DMS79 (cell line): ENCODE measurements around the gene CEACAM18.
"Not testable (repeated sequence)": the region's sequence is repeated elsewhere in the genome, so short reads cannot be mapped to it uniquely, and the experiment has no call there.

Experiments
- DNase-seq: peaks from one replicate; lab custom pipeline; 2025; lab: John Stamatoyannopoulos, UW

The CEACAM18 gene

GRCh38 chr19:51461723-51462161, 16.6 kb upstream of the CEACAM18 start:
- DNase-seq, result no peak

GRCh38 chr19:51462276-51462675, 16.1 kb upstream of the CEACAM18 start:
- DNase-seq, result no peak

GRCh38 chr19:51462681-51463080, 15.7 kb upstream of the CEACAM18 start:
- no peak for DNase-seq

- not testable (repeated sequence) for DNase-seq
Measured at GRCh38 chr19:51463976-51464581, 14.3 kb upstream of the CEACAM18 start.

GRCh38 chr19:51466723-51467122, 11.6 kb upstream of the CEACAM18 start:
- DNase-seq, result no peak

GRCh38 chr19:51467864-51468544, 10.3 kb upstream of the CEACAM18 start:
- no peak for DNase-seq

- no peak for DNase-seq
Measured at GRCh38 chr19:51468545-51468920, 9.8 kb upstream of the CEACAM18 start.

- no peak for DNase-seq
Measured at GRCh38 chr19:51469162-51469561, 9.2 kb upstream of the CEACAM18 start.

GRCh38 chr19:51469629-51470028, 8.7 kb upstream of the CEACAM18 start:
- no peak for DNase-seq

GRCh38 chr19:51470966-51471365, 7.4 kb upstream of the CEACAM18 start:
- DNase-seq, result no peak

GRCh38 chr19:51471527-51471926, 6.8 kb upstream of the CEACAM18 start:
- DNase-seq, result no peak

- no peak for DNase-seq
Measured at GRCh38 chr19:51472607-51473006, 5.7 kb upstream of the CEACAM18 start.

GRCh38 chr19:51473009-51473707, 5.2 kb upstream of the CEACAM18 start:
- DNase-seq, result no peak

GRCh38 chr19:51476164-51476563, 2.2 kb upstream of the CEACAM18 start:
- DNase-seq, result no peak

- no peak for DNase-seq
Measured at GRCh38 chr19:51477344-51477743, 995 bp upstream of the CEACAM18 start.

- no peak for DNase-seq
Measured at GRCh38 chr19:51479531-51480331, 1.4 kb downstream of the CEACAM18 start.

- DNase-seq, result no peak
Measured at GRCh38 chr19:51480590-51480989, 2.3 kb downstream of the CEACAM18 start.

GRCh38 chr19:51485960-51486660, 7.8 kb downstream of the CEACAM18 start:
- no peak for DNase-seq

GRCh38 chr19:51488491-51488890, 10.2 kb downstream of the CEACAM18 start:
- no peak for DNase-seq

- no peak for DNase-seq
Measured at GRCh38 chr19:51489113-51489512, 10.8 kb downstream of the CEACAM18 start.

GRCh38 chr19:51490676-51491075, 12.3 kb downstream of the CEACAM18 start:
- DNase-seq, result no peak

- DNase-seq, result no peak
Measured at GRCh38 chr19:51491586-51491985, 13.2 kb downstream of the CEACAM18 start.
